GM21825 (cell line): ENCODE data around the gene FOXP4.

Experiments used
- ATAC-seq: cut with Tn5 transposase; IDR thresholded peaks from one replicate; pipeline ENCODE4 v1.9.1; 2021; ENCODE audit warnings: mild to moderate bottlenecking, moderate library complexity; ENCODE audit not compliant: unreplicated experiment

FOXP4 gene

DNA sequence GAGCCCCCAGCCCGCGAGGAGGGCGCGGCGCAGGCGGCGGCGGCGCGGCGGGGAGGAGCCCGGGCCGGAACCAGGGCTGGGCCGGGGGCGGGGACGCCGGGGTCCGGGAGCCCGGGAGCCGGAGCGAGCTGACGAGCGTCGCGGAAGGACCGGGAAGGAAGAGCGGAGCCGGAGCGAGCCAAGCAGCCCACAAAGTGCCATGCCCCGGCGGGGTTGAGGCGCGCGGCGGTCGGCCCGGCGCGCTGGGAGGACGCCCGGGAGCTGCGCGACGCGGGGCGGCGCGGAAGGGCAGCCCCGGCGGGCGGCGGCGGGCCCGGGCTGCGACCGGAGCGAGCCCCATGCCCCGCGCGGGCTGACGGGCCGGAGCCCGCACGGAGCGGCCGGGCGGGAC, 289 bp downstream of the FOXP4 start:
- ATAC-seq = peak; percentile 29

DNA sequence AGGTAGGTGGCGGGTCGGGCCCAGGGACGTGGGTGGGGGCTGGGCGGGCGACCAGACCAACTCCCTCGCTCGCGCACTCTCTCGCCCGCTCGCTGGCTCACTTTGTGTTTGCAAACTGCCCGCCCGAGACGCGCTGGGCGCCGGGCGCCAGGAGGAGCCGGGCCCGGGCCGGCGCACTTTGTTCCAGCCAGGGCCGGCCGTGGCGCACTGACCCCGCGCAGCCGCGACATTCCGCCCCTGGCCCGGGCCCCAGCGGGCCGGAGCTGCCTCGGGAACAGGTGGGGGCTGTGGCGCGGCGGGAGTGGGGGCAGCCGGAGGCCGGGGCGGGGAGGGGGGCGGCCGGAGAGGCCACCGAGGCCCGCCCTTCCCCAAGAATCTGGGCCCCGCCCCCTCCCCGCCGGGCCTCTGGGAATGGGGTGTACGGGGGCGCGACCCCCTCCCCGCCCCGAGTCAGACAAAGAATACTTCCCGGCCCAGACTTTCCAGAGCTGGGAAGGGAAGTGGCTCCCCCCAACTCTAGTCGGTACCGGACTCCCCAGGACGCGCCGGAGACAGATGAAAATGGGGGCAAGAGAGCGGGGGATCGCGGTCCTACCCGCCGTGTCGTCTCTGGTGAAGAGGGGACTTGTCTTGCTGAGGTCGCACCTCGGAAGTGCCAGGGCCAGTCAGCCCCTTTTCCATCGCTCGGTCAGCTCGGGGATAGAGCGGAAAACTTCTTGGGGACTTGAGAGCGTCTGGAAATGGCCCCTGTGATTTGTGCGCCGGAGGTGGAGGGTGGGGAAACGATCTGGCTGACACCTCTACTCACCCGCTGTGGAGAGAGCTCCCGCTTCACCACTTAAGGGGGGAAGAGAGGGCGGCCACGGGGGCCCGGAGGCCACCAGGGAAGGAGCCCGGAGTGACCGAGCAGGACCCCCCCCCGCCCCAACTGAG, 951 bp downstream of the FOXP4 start:
- ATAC-seq = peak; percentile 17

DNA sequence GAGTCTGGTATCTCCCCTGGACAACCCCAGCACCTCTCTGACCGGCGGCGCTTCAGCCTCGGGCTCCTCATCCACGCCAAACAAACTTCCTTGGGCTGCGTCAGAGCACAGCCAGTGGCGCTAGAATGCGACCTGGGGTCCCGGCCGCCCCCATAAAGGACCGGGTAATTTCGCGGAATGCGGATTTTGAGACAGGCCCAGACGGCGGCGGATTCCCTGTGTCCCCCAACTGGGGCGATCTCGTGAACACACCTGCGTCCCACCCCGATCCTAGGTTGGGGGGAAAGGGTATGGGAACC, 1.6 kb downstream of the FOXP4 start:
- no peak for ATAC-seq

- no peak for ATAC-seq
These were observed 2.1 kb downstream of the FOXP4 start for GRCh38 chr6:41548098-41548840.

GRCh38 chr6:41548841-41549642, 2.9 kb downstream of the FOXP4 start:
- no peak for ATAC-seq

DNA sequence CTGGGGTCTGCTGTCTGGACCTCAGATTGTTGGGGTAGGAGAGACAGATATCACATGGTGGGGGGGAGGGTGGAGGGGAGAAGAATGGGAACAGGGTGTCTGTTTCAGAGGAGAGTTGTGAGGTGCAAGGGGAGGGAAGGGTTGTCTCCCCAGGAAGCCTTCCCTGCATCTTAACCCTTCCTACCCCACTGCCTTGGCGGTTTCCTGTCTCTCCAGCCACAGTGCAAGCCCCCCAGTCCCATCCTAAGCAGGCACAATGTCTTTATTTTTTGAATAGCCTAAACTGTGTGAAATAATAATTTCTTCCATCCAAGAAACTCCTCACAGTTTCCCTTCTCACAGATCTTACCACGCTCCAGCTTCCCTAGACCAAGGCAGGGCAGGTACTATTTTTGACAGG, 3.5 kb downstream of the FOXP4 start:
- ATAC-seq = no peak

DNA sequence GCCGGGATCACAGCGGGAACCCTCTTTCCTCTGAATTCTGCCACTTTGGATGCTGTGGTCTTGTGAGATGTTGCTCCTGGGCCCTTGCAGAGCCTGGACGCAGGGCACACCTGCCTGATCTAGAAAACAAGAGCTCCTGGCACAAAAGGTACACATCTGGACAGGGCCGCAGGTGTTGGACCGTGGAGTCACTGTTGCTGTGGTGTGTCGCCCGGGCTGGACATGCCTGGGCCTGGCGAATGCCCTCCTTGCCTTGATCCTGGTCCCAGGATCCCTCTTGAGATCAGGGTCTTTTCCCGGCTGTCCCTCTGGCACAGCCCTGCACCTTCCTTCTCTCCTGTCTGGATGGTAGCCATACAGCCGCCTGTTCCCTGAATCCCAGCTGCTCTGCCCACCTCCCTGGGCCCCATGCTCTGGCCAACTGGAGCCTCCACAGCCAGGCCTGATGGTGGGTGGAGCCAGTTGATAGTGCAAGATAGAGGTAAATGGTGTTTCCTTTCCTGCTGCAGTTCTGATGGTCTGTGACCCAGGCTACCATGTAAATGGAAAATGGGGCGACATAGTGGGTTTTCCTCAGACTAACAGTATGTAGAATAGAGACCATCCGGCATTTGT, 5.0 kb downstream of the FOXP4 start:
- no peak for ATAC-seq

GRCh38 chr6:41551857-41552256, 5.7 kb downstream of the FOXP4 start:
- no peak for ATAC-seq

GRCh38 chr6:41552723-41553122, 6.5 kb downstream of the FOXP4 start:
- no peak for ATAC-seq

GRCh38 chr6:41553405-41553999, 7.3 kb downstream of the FOXP4 start:
- no peak for ATAC-seq

DNA sequence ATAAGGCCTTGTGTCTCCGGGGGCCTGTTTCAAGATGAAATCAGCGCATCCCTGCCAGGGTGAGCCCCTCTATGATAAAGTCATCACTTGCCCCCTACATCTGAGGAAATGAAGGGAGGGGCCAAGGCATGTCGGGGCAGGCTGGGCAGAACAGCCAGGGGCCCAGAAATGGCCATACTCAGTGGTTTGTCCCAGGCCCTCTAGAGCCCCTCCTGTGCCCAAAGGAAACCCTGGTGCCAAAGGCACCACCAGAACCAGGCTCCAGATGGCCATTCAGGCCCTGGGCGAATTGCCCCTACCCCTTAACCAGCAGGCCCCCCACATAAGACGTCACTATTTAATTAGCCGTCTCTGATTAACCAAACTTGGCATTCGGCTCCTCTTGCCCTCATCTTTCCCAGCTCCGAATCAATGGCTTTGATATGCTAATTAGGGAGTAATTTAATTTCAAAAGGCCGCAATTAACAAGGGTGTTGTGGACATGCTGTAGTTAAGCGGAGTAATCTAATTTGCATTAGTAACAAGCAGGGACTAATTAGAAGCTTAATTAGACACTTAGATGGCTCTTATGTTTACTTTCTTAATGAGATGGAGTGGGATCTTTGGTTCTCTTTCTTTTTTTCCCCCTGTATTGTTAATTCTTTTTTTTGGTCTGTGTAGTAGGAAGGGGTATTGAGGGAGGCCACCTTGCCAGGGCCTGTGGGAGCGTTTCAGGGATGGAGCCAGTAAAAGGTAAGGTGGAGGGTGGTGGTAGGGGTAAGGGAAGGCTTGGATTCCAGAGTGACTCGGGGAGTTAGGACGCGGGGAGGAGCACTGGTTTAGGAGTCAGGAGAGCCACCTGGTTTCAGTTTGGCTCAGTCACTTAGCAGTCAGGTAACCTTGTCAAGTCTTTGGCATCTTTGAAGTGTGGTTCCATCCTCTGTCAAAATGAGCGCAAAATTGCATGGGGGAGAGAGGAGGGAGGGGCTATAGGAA, 9.4 kb downstream of the FOXP4 start:
- no peak for ATAC-seq

- no peak for ATAC-seq
These were observed 11.2 kb downstream of the FOXP4 start for GRCh38 chr6:41557335-41557734.

DNA sequence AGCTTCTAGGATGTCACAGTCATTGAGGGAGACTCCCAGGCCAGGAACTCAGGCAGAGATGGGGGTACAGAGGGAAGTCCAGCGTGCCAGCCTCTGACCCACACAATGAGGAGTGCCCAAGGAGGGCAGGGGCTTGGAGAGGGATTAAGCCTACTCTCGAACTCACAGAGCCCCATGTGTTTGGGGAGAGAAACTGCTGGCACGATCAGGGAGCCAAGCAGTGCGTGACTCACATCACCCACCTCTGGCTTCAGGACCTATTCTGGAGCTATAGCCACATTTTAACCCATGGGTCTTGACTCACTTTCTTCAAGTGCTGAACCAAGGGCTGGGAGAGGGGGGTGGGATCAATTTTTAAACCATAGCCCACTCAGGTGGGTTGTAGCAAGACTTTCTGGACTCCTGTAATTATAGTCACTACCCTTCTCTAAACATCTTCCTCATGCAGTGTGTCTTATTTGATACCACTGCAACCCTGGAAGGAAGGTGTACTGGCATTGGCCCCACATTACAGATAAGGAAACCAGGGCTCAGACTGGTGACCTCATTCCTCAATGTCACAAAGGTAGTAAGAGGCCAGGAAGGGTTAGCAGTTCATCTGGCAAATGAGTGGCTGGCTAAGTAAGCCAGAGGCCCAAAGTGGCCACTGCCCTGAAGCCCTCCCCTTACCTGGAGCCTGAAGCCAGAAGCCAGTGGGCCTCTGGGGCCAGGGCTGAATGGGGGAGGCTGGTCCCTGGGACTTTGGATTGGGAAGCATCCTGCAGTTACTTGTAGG, 12.0 kb downstream of the FOXP4 start:
- ATAC-seq = no peak

DNA sequence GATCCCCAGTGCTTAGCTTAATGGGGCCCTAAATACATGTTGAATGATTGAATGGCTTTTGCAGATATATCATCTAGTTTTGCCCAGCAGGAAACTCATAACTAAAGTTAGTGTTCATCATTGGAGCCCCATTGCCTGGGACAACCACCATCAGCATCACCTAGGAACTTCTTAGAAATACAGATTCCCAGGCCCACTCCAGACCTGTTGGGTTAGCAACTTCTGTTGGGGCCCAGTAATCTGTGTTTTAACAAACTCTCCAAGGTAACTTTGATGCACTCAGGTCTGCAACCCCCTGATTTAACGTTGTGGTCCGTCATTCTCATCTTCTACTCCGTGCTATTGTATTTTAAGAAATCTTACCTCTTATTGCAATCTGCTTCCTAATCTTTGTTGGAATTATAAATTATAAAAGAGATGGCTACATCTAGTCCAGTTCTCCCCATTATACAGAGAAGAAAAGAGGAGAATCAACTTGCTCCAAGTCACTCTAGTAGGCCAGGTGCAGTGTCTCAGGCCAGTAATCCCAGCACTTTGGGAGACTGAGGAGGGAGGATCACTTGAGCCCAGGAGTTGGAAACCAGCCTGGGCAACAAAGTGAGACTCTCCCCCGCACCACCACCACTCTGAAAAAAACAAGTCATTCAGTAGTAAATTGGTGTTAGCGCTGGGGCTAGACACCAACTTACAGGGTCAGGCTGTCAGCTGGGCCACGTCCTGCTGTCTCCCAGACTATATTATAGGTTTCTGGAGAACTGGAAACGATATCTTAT, 13.7 kb downstream of the FOXP4 start:
- no peak for ATAC-seq

DNA sequence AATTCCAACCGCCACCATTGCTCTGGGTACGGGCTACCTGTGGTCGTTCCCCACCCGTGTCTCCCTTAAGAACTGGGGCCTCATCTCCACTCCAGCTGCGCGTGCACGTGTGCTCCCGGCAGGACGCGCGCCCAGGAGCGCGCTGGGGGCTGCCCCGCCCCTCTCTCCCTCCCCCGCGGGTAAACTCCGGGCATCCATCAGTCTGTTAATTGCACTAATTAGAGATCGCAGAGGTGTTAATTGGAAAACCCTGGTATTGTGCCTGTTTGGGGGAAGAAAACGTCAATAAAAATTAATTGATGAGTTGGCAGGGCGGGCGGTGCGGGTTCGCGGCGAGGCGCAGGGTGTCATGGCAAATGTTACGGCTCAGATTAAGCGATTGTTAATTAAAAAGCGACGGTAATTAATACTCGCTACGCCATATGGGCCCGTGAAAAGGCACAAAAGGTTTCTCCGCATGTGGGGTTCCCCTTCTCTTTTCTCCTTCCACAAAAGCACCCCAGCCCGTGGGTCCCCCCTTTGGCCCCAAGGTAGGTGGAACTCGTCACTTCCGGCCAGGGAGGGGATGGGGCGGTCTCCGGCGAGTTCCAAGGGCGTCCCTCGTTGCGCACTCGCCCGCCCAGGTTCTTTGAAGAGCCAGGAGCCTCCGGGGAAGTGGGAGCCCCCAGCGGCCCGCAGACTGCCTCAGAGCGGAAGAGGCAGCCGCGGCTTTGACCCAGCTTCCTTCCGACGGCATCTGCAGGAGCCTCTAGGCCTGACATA, 14.4 kb downstream of the FOXP4 start:
- ATAC-seq = peak; percentile 67

GRCh38 chr6:41561416-41561815, 15.2 kb downstream of the FOXP4 start:
- no peak for ATAC-seq
